CD8-positive, alpha-beta memory T cell (primary cell): ENCODE results near the gene NPAS3. TPM values are rescaled to one million over a fixed set of nuclear protein-coding genes. Genes with fewer than 3 reads are reported as not detected.

Experiments used
- CTCF ChIA-PET: fragments of 350-600 bp; sonication (Branson Sonifier 250); formaldehyde crosslinking; loops from one replicate; lab custom pipeline; 2021; ENCODE audit warnings: antibody characterized with exemption; lab: Charles Lee
- POLR2A ChIA-PET: fragments of 350-600 bp; sonication (Branson Sonifier 250); formaldehyde crosslinking; loops from one replicate; lab custom pipeline; 2021; ENCODE audit warnings: antibody characterized with exemption; lab: Charles Lee
- DNase-seq, 5 donors: peaks; one replicate each; pipeline versions ENCODE4 v3.0.0 to v3.0.0-alpha.2; 2020 to 2022; ENCODE audit warnings: mixed read lengths in 1 of 5
- H3K27ac ChIP-seq: one replicate; pipeline ENCODE4 v1.7.0; 2013; ENCODE audit warnings: low read depth, mild to moderate bottlenecking, low read length, moderate library complexity
- H3K27me3 ChIP-seq: 2 replicates; pipeline ENCODE4 v1.7.0; 2013; ENCODE audit warnings: low read length, mild to moderate bottlenecking; ENCODE audit not compliant: insufficient read depth, poor library complexity, severe bottlenecking
- H3K36me3 ChIP-seq: 2 replicates; pipeline ENCODE4 v1.7.0; 2013; ENCODE audit warnings: mild to moderate bottlenecking, low read length, moderate library complexity; ENCODE audit not compliant: insufficient read depth
- H3K4me1 ChIP-seq: 2 replicates; pipeline ENCODE4 v1.7.0; 2013; ENCODE audit warnings: mild to moderate bottlenecking, low read length, moderate library complexity; ENCODE audit not compliant: insufficient read depth
- H3K4me3 ChIP-seq: 2 replicates; pipeline ENCODE4 v1.7.0; 2013; ENCODE audit warnings: mild to moderate bottlenecking, low read length
- H3K9me3 ChIP-seq: 2 replicates; pipeline ENCODE4 v1.7.0; 2013; ENCODE audit warnings: mild to moderate bottlenecking, low read length
- H3K27ac Mint-ChIP-seq, 8 donors: one replicate each; pipeline ENCODE4 v1.8.0; 2020 to 2021; ENCODE audit warnings: mixed read lengths in 8 of 8, mild to moderate bottlenecking in 6 of 8, inconsistent platforms in 3 of 8, moderate library complexity in 3 of 8
- H3K27me3 Mint-ChIP-seq, 2 donors: one replicate each; pipeline ENCODE4 v1.8.0; 2020 to 2021; ENCODE audit warnings: mixed read lengths in 2 of 2, mild to moderate bottlenecking in 1 of 2, moderate library complexity in 1 of 2
- H3K36me3 Mint-ChIP-seq, 3 donors: one replicate each; pipeline ENCODE4 v1.8.0; 2020 to 2021; ENCODE audit warnings: mixed read lengths in 3 of 3, inconsistent platforms in 1 of 3, mild to moderate bottlenecking in 1 of 3
- H3K4me1 Mint-ChIP-seq, 3 donors: one replicate each; pipeline ENCODE4 v1.8.0; 2020 to 2021; ENCODE audit warnings: mixed read lengths in 3 of 3, inconsistent platforms in 1 of 3, mild to moderate bottlenecking in 1 of 3
- H3K4me3 Mint-ChIP-seq, 7 donors: one replicate each; pipeline ENCODE4 v1.8.0; 2020 to 2021; ENCODE audit warnings: mixed read lengths in 7 of 7, mild to moderate bottlenecking in 6 of 7, moderate library complexity in 4 of 7, inconsistent platforms in 2 of 7
- H3K9me3 Mint-ChIP-seq, 5 donors: one replicate each; pipeline ENCODE4 v1.8.0; 2020 to 2022; ENCODE audit warnings: mixed read lengths in 5 of 5, mild to moderate bottlenecking in 3 of 5, moderate library complexity in 2 of 5, inconsistent platforms in 1 of 5
- polyA plus RNA-seq: library from polyadenylated mRNA; unstranded; fragments of 300-500 nt; fragmentation: Illumina TruSeq; gene quantifications from one replicate; pipeline ENCODE4 v1.2.3, GENCODE V29; 2021
- total RNA-seq, 2 experiments: library from RNA; stranded (reverse); gene quantifications; one replicate each; pipeline ENCODE4 v1.2.3, GENCODE V29; 2021

Gene NPAS3
- total and polyA plus RNA-seq, 3 experiments from 2014 or later: not detected

DNA sequence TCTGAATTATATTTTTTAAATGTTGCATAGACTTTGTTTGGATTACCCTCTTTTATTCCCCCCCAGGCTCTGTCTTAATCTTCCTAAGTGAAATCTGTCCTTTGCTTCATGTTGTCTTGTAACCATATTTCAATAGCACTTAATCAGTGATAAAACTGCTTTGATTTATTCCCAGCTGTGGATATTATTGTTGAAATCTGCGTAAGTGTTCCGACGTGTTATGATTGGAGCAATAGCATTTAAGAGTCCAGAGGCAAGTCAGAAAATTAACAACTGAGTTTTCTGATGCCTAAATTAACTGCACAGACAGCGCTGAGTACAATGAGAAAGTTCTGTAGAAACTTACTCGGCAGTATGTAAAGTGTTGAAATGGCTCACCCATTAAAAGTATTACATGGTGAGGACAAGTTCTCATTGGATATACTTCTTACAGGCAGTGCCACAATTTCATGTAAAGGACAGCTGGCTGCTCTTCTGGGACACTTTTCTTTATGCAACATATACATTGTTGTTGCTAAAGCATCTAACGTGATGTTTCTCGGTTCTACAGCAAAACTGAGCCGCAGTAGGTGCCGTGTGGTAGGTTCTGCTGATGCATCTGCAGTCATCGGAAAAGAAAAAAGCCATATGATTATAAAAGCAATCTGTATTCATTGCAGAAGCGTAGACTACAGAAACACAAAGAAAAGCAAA lies 511.2 kb downstream of the NPAS3 start:
- H3K4me1 Mint-ChIP-seq: peaks cover 1 to 11% (median 8%) of the 10 kb centered on the region in 3 donors
- no peak overlapping the region for H3K4me3 Mint-ChIP-seq
- H3K36me3 ChIP-seq: no peaks in the 10 kb centered on the region
- no peaks in the 10 kb centered on the region for H3K9me3 ChIP-seq
- H3K4me3 ChIP-seq: no peak overlapping the region
- POLR2A ChIA-PET: no interaction called here
- no peak for DNase-seq
- no peaks in the 10 kb centered on the region for H3K4me1 ChIP-seq
- no peaks in the 10 kb centered on the region for H3K27me3 ChIP-seq
- no peaks in the 10 kb centered on the region for H3K36me3 Mint-ChIP-seq
- peaks cover 0 to 2% of the 10 kb centered on the region in 2 donors for H3K27me3 Mint-ChIP-seq
- peaks cover 0 to 12% (median 0%) of the 10 kb centered on the region in 5 donors for H3K9me3 Mint-ChIP-seq
- H3K27ac Mint-ChIP-seq: no peak overlapping the region
- CTCF ChIA-PET: no interaction called here
- H3K27ac ChIP-seq: no peak overlapping the region

DNA sequence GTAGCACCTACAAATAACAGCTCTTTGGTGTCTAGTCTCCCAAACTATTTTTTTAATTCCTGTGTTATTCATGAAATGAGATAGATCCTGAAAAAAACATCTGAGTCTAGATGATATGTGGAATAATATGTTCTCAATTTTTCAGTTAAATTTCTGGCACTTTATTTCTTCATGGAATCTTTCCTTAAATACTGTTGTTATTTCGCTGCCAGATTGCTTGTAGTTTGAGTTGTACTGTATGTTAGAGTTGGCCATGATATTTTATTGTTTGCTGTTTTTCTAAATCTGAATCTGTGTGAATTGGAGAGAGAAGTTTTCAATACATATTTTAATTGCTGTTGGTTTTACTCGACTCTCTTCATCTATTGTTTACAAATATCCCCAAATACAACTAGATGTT lies 511.7 kb downstream of the NPAS3 start:
- Histone ChIP-seq H3K4me3 (no peak overlapping the region), H3K27me3 (no peaks in the 10 kb centered on the region), H3K27ac (no peak overlapping the region), H3K36me3 (no peaks in the 10 kb centered on the region), H3K9me3 (no peaks in the 10 kb centered on the region), H3K4me1 (no peaks in the 10 kb centered on the region)
- Mint-ChIP-seq H3K36me3 (no peaks in the 10 kb centered on the region), H3K27me3 (peaks cover 0 to 2% of the 10 kb centered on the region in 2 donors), H3K4me1 (peaks cover 1 to 11% (median 8%) of the 10 kb centered on the region in 3 donors), H3K9me3 (peaks cover 0 to 6% (median 0%) of the 10 kb centered on the region in 5 donors), H3K27ac (no peak overlapping the region), H3K4me3 (no peak overlapping the region)
- ChIA-PET CTCF (no interaction called here), POLR2A (no interaction called here)
- no peak for DNase-seq

- Mint-ChIP-seq H3K4me3 (no peak overlapping the region), H3K4me1 (peaks cover 1 to 11% (median 8%) of the 10 kb centered on the region in 3 donors), H3K27me3 (peaks cover 0 to 2% of the 10 kb centered on the region in 2 donors), H3K27ac (no peak overlapping the region), H3K36me3 (no peaks in the 10 kb centered on the region), H3K9me3 (peaks cover 0 to 5% (median 0%) of the 10 kb centered on the region in 5 donors)
- ChIA-PET POLR2A (no interaction called here), CTCF (no interaction called here)
- H3K27ac ChIP-seq: no peak overlapping the region
- no peaks in the 10 kb centered on the region for H3K4me1 ChIP-seq
- no peaks in the 10 kb centered on the region for H3K27me3 ChIP-seq
- no peak overlapping the region for H3K4me3 ChIP-seq
- no peaks in the 10 kb centered on the region for H3K9me3 ChIP-seq
- H3K36me3 ChIP-seq: no peaks in the 10 kb centered on the region
- DNase-seq: no peak
These were observed 512.5 kb downstream of the NPAS3 start for GRCh38 chr14:33451211-33451610.

DNA sequence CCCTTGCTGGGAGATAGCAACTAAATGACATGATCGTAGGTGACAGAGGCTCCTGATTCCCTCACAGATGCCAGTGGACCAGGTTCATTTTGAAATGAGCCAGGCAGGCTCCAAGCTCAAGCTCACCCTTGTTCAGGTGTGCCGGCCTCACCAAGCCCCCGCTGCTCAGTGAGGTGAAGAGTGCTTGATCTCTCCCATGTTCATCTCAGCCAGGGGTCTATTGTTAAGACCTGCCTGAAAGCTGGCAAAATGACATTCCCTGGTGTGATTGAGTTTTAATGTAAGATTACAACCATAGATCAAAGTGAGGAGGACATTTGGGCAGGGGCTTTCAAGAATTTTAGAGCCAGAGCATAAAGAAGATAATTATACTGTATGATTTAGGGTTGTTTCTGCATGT lies 514.3 kb downstream of the NPAS3 start:
- H3K36me3 Mint-ChIP-seq: no peaks in the 10 kb centered on the region
- H3K27ac Mint-ChIP-seq: no peak overlapping the region
- ChIA-PET CTCF (no interaction called here), POLR2A (no interaction called here)
- H3K4me1 Mint-ChIP-seq: peaks cover 1 to 11% (median 8%) of the 10 kb centered on the region in 3 donors
- Histone ChIP-seq H3K27me3 (no peaks in the 10 kb centered on the region), H3K27ac (no peak overlapping the region), H3K36me3 (no peaks in the 10 kb centered on the region), H3K4me1 (no peaks in the 10 kb centered on the region), H3K4me3 (no peak overlapping the region), H3K9me3 (no peaks in the 10 kb centered on the region)
- peaks cover 0 to 2% of the 10 kb centered on the region in 2 donors for H3K27me3 Mint-ChIP-seq
- DNase-seq: no peak
- H3K9me3 Mint-ChIP-seq: peaks cover 0 to 5% (median 0%) of the 10 kb centered on the region in 5 donors
- H3K4me3 Mint-ChIP-seq: no peak overlapping the region

DNA sequence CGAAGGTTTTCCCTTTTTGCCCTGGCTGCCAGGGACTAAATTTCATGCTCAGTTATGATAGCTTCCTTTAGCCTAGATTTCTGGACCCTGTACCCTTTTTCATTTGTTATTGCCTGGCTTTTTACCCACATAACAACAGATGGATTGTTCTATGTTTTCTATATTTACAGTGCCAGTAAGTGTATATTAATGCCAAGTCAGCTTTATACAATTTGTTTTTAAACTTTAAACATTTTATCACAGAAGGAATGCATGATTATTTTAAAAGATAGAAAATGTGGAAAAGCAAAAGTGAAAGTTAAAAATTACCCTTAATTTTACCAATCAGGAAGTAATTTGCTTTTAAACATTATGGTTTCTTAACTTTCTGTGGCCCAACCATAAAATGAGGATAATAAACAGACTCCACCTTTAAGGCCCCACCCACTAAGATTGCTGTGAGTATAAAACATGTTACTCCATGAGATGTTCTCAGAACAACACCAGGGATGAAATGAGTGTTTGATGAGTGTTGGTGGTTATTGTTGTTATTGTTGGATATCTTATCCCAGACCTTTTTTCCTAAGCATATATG lies 515.4 kb downstream of the NPAS3 start:
- H3K9me3 ChIP-seq: no peaks in the 10 kb centered on the region
- Mint-ChIP-seq H3K27me3 (peaks cover 0 to 2% of the 10 kb centered on the region in 2 donors), H3K4me3 (no peak overlapping the region), H3K27ac (no peak overlapping the region), H3K9me3 (peaks cover 0 to 5% (median 0%) of the 10 kb centered on the region in 5 donors), H3K36me3 (no peaks in the 10 kb centered on the region), H3K4me1 (peaks cover 1 to 11% (median 8%) of the 10 kb centered on the region in 3 donors)
- H3K27me3 ChIP-seq: no peaks in the 10 kb centered on the region
- ChIA-PET POLR2A (no interaction called here), CTCF (no interaction called here)
- no peak for DNase-seq
- H3K36me3 ChIP-seq: no peaks in the 10 kb centered on the region
- H3K4me1 ChIP-seq: no peaks in the 10 kb centered on the region
- no peak overlapping the region for H3K27ac ChIP-seq
- no peak overlapping the region for H3K4me3 ChIP-seq

GRCh38 chr14:33454707-33455106 lies 516.0 kb downstream of the NPAS3 start:
- Mint-ChIP-seq H3K4me1 (peaks cover 1 to 11% (median 8%) of the 10 kb centered on the region in 3 donors), H3K27ac (no peak overlapping the region), H3K4me3 (no peak overlapping the region), H3K36me3 (no peaks in the 10 kb centered on the region), H3K9me3 (peaks cover 0 to 5% (median 0%) of the 10 kb centered on the region in 5 donors), H3K27me3 (peaks cover 0 to 2% of the 10 kb centered on the region in 2 donors)
- CTCF ChIA-PET: no interaction called here
- DNase-seq: no peak
- no peaks in the 10 kb centered on the region for H3K36me3 ChIP-seq
- H3K9me3 ChIP-seq: no peaks in the 10 kb centered on the region
- no peak overlapping the region for H3K27ac ChIP-seq
- H3K27me3 ChIP-seq: no peaks in the 10 kb centered on the region
- H3K4me1 ChIP-seq: no peaks in the 10 kb centered on the region
- no peak overlapping the region for H3K4me3 ChIP-seq
- POLR2A ChIA-PET: no interaction called here

GRCh38 chr14:33455654-33456345 lies 517.1 kb downstream of the NPAS3 start:
- Mint-ChIP-seq H3K27ac (peak overlapping the region in 1 of 8 donors; percentile 59), H3K27me3 (peaks cover 0 to 2% of the 10 kb centered on the region in 2 donors), H3K36me3 (no peaks in the 10 kb centered on the region), H3K4me3 (no peak overlapping the region), H3K4me1 (peaks cover 1 to 11% (median 8%) of the 10 kb centered on the region in 3 donors), H3K9me3 (peaks cover 0 to 7% (median 0%) of the 10 kb centered on the region in 5 donors)
- H3K27me3 ChIP-seq: no peaks in the 10 kb centered on the region
- no peak overlapping the region for H3K4me3 ChIP-seq
- H3K36me3 ChIP-seq: no peaks in the 10 kb centered on the region
- H3K4me1 ChIP-seq: no peaks in the 10 kb centered on the region
- ChIA-PET CTCF (no interaction called here), POLR2A (no interaction called here)
- H3K27ac ChIP-seq: no peak overlapping the region
- no peak for DNase-seq
- no peaks in the 10 kb centered on the region for H3K9me3 ChIP-seq

GRCh38 chr14:33457021-33457420 lies 518.3 kb downstream of the NPAS3 start:
- peaks cover 0 to 7% (median 0%) of the 10 kb centered on the region in 5 donors for H3K9me3 Mint-ChIP-seq
- no peak for DNase-seq
- Histone ChIP-seq H3K27ac (no peak overlapping the region), H3K36me3 (no peaks in the 10 kb centered on the region), H3K27me3 (no peaks in the 10 kb centered on the region), H3K9me3 (no peaks in the 10 kb centered on the region), H3K4me1 (no peaks in the 10 kb centered on the region), H3K4me3 (no peak overlapping the region)
- H3K4me1 Mint-ChIP-seq: peaks cover 1 to 11% (median 8%) of the 10 kb centered on the region in 3 donors
- peaks cover 0 to 2% of the 10 kb centered on the region in 2 donors for H3K27me3 Mint-ChIP-seq
- CTCF ChIA-PET: no interaction called here
- no peaks in the 10 kb centered on the region for H3K36me3 Mint-ChIP-seq
- no peak overlapping the region for H3K4me3 Mint-ChIP-seq
- no peak overlapping the region for H3K27ac Mint-ChIP-seq
- POLR2A ChIA-PET: no interaction called here
